Osteocyte (in vitro differentiated cells): ENCODE measurements around the gene ZFHX3. TPM values are rescaled to one million over a fixed set of nuclear protein-coding genes. Genes with fewer than 3 reads are reported as not detected.

ENCODE experiments used
- DNase-seq: peaks from one replicate; pipeline ENCODE4 v3.0.0; 2021; ENCODE audit warnings: mixed read lengths; ENCODE audit not compliant: unreplicated experiment; ENCODE audit errors: extremely low spot score
- H3K27ac Mint-ChIP-seq: one replicate; pipeline ENCODE4 v1.8.0; 2021; ENCODE audit warnings: mild to moderate bottlenecking, mixed read lengths; ENCODE audit not compliant: unreplicated experiment
- H3K27me3 Mint-ChIP-seq: one replicate; pipeline ENCODE4 v1.8.0; 2021; ENCODE audit warnings: mixed read lengths; ENCODE audit not compliant: unreplicated experiment
- H3K36me3 Mint-ChIP-seq: one replicate; pipeline ENCODE4 v1.8.0; 2021; ENCODE audit warnings: mixed read lengths; ENCODE audit not compliant: unreplicated experiment
- H3K4me1 Mint-ChIP-seq: one replicate; pipeline ENCODE4 v1.8.0; 2021; ENCODE audit warnings: mixed read lengths; ENCODE audit not compliant: unreplicated experiment
- H3K4me3 Mint-ChIP-seq: one replicate; pipeline ENCODE4 v1.8.0; 2021; ENCODE audit warnings: mild to moderate bottlenecking, moderate library complexity, mixed read lengths; ENCODE audit not compliant: unreplicated experiment
- H3K9me3 Mint-ChIP-seq: one replicate; pipeline ENCODE4 v1.8.0; 2021; ENCODE audit warnings: mixed read lengths; ENCODE audit not compliant: unreplicated experiment
- total RNA-seq: library from RNA; stranded (reverse); gene quantifications from 2 replicates; pipeline ENCODE4 v1.2.1, GENCODE V29; 2021
- TF ChIP-seq, protein P1 (sequence below): fragments of 200-600 bp; sonication (generic); IDR thresholded peaks from 2 replicates; pipeline ENCODE4 v1.5.0; 2021; ENCODE audit warnings: antibody characterized with exemption, mild to moderate bottlenecking, moderate library complexity

Gene ZFHX3
- total RNA-seq, 1 donor from 2014 or later = 89.1 TPM

DNA sequence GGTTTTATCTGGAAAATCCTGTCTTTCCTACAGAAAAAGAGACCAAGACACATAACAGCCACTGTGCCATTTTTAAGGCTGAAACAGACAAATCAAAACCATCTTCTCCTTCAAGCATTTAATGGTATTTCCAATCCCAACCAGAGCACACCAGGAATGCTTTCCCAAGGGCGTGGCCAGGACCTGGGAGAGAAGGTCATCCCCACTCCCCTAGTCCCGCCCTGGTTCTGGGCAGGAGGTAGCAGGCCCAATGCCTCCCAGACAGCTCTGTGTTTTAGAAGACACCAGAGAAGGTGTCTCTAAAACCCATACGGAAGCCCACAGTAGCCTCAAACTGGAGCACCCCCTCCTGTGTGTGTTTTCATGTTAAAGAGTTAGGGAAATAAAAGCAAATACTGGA, 214.4 kb downstream of the ZFHX3 start:
- H3K36me3 Mint-ChIP-seq = peaks cover 17% of the 10 kb centered on the region
- no peak overlapping the region for H3K4me3 Mint-ChIP-seq
- no peaks in the 10 kb centered on the region for H3K9me3 Mint-ChIP-seq
- H3K27ac Mint-ChIP-seq = peak overlapping the region; percentile 80
- H3K27me3 Mint-ChIP-seq = no peaks in the 10 kb centered on the region
- DNase-seq = no peak
- H3K4me1 Mint-ChIP-seq = peaks cover 47% of the 10 kb centered on the region
- TF ChIP-seq, protein P1, sequence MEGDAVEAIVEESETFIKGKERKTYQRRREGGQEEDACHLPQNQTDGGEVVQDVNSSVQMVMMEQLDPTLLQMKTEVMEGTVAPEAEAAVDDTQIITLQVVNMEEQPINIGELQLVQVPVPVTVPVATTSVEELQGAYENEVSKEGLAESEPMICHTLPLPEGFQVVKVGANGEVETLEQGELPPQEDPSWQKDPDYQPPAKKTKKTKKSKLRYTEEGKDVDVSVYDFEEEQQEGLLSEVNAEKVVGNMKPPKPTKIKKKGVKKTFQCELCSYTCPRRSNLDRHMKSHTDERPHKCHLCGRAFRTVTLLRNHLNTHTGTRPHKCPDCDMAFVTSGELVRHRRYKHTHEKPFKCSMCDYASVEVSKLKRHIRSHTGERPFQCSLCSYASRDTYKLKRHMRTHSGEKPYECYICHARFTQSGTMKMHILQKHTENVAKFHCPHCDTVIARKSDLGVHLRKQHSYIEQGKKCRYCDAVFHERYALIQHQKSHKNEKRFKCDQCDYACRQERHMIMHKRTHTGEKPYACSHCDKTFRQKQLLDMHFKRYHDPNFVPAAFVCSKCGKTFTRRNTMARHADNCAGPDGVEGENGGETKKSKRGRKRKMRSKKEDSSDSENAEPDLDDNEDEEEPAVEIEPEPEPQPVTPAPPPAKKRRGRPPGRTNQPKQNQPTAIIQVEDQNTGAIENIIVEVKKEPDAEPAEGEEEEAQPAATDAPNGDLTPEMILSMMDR = no peak

GRCh38 chr16:72832621-72833248, 215.2 kb downstream of the ZFHX3 start:
- H3K27me3 Mint-ChIP-seq = no peaks in the 10 kb centered on the region
- TF ChIP-seq, protein P1 = peak; percentile 95
- H3K4me1 Mint-ChIP-seq = peaks cover 45% of the 10 kb centered on the region
- H3K9me3 Mint-ChIP-seq = no peaks in the 10 kb centered on the region
- DNase-seq = peak; percentile 94
- H3K36me3 Mint-ChIP-seq = peaks cover 20% of the 10 kb centered on the region
- peak overlapping the region; percentile 80 for H3K27ac Mint-ChIP-seq
- no peak overlapping the region for H3K4me3 Mint-ChIP-seq

GRCh38 chr16:72829846-72830775, 217.8 kb downstream of the ZFHX3 start:
- H3K4me1 Mint-ChIP-seq = peaks cover 43% of the 10 kb centered on the region
- TF ChIP-seq, protein P1 = no peak
- H3K27ac Mint-ChIP-seq = peak overlapping the region; percentile 59
- H3K9me3 Mint-ChIP-seq = no peaks in the 10 kb centered on the region
- no peak for DNase-seq
- no peaks in the 10 kb centered on the region for H3K27me3 Mint-ChIP-seq
- peaks cover 18% of the 10 kb centered on the region for H3K36me3 Mint-ChIP-seq
- H3K4me3 Mint-ChIP-seq = no peak overlapping the region

GRCh38 chr16:72827866-72828265, 220.1 kb downstream of the ZFHX3 start:
- Mint-ChIP-seq H3K27me3 (no peaks in the 10 kb centered on the region), H3K27ac (peak overlapping the region; percentile 42), H3K9me3 (no peaks in the 10 kb centered on the region), H3K36me3 (peaks cover 21% of the 10 kb centered on the region), H3K4me3 (no peak overlapping the region), H3K4me1 (peaks cover 23% of the 10 kb centered on the region)
- no peak for DNase-seq
- TF ChIP-seq, protein P1 = no peak
